Globus pallidus (tissue), 1 donor: ENCODE data around the gene DGKA.
"Not testable (repeated sequence)": the region's sequence is repeated elsewhere in the genome, so short reads cannot be mapped to it uniquely, and the experiment has no call there.

Experiments
- DNase-seq: peaks from one replicate; pipeline ENCODE4 v3.0.0-alpha.2; 2015; ENCODE audit warnings: low spot score

The DGKA gene

DNA sequence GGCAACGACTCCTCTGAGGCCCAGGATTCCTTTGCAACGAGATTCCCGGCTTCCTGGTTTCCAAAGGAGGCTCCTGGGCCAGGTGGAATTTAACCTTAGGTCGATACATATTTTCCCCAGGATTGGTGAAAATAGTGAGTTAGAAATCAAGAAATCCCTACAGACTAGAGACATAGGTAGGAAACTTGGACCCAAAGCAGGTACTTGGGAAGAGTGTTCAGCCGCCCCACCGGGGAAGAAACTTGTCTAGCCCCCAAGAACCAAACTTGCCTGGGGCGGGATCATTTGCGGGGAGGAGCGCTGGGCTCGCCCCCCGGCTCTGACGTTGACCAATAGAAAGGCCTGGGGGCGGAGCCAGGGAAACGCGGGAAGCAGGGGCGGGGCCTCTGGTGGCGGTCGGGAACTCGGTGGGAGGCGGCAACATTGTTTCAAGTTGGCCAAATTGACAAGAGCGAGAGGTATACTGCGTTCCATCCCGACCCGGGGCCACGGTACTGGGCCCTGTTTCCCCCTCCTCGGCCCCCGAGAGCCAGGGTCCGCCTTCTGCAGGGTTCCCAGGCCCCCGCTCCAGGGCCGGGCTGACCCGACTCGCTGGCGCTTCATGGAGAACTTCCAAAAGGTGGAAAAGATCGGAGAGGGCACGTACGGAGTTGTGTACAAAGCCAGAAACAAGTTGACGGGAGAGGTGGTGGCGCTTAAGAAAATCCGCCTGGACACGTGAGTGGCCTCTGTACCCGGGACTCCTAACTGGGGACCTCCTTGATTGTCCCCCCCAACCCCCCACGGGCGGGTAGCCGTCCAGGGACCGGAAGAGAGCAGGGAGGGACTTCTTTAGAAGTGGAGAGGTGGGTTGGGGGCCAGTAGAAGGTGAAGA is 35.7 kb downstream of the DGKA start, which contains the start of gene CDK2:
Gene CDK2, plus strand, starts transcription at position 423 of the 874 bp plus-strand sequence. Its CDS starts 179 bp downstream, at position 602.
- peak; percentile 82 for DNase-seq

DNA sequence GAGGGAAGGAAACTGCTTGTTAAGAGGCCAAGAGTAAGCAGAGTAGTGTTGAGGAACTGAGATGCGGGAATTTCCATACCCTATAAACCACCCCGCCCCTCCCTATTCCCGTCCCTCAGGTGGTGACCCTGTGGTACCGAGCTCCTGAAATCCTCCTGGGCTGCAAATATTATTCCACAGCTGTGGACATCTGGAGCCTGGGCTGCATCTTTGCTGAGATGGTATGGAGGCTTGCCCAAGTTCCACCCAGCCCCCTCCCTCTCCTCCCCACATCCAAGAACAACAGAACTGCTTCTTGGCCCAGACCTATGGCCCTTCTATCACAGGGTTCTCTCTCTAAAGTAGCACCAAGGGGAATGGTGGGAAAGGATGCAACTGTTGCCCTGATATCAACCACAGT is 38.4 kb downstream of the DGKA start:
- DNase-seq, result no peak

DNA sequence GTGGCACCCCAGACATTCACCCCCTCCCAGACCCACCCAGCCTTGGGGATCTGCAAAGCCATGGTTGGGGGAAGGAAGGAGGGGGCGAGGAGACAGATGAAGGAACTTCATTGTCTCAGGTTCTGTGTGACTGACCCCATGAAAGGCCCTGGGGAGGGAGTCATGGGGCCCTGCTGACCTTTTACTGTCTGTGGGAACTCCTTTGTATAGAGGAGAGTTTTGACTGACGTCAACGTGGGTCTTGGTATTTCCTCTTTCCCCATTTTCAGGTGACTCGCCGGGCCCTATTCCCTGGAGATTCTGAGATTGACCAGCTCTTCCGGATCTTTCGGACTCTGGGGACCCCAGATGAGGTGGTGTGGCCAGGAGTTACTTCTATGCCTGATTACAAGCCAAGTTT is 39.8 kb downstream of the DGKA start:
- DNase-seq, result no peak

DNA sequence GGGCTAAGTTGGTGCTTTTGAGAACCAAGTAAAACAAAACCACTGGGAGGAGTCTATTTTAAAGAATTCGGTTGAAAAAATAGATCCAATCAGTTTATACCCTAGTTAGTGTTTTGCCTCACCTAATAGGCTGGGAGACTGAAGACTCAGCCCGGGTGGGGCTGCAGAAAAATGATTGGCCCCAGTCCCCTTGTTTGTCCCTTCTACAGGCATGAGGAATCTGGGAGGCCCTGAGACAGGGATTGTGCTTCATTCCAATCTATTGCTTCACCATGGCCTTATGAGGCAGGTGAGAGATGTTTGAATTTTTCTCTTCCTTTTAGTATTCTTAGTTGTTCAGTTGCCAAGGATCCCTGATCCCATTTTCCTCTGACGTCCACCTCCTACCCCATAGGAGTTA is 41.1 kb downstream of the DGKA start:
- DNase-seq, result no peak

DNA sequence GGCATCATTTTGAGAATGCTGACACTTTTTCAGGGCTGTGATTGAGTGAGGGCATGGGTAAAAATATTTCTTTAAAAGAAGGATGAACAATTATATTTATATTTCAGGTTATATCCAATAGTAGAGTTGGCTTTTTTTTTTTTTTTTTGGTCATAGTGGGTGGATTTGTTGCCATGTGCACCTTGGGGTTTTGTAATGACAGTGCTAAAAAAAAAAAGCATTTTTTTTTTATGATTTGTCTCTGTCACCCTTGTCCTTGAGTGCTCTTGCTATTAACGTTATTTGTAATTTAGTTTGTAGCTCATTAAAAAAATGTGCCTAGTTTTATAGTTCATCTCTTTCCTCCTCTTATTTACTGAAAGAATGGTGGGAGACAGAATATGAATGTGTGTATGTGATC is 41.5 kb downstream of the DGKA start:
- DNase-seq, result no peak

DNA sequence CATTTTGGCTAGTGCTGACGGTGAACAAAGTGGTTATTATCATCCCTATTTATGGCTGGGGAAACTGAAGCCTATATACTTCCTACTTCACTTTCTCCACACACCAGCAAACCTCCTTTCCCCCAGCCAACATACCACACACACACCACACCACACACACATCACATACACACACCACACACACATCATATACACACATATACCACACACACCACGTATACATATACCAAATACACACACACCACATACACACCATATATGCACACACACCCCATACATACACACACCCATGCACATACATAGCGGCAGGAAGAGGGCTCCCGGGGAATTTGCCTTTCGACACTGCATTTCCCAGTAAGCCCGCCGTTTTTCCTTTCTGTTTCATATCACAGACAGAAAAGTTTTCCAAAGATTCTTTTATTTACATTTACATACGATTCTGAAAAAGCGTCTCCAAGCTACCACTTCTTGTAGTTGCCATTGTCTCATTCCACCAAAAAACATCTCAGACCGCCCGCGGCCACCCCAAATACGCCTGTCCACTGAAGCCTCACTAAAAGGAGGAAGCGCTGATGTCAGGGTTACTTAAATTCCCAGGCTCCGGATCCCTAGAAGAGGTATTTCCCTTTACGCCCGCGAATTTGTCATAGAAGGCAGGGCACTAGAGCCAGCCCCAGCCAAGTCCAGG is 42.1 kb downstream of the DGKA start:
- DNase-seq, result no peak

DNA sequence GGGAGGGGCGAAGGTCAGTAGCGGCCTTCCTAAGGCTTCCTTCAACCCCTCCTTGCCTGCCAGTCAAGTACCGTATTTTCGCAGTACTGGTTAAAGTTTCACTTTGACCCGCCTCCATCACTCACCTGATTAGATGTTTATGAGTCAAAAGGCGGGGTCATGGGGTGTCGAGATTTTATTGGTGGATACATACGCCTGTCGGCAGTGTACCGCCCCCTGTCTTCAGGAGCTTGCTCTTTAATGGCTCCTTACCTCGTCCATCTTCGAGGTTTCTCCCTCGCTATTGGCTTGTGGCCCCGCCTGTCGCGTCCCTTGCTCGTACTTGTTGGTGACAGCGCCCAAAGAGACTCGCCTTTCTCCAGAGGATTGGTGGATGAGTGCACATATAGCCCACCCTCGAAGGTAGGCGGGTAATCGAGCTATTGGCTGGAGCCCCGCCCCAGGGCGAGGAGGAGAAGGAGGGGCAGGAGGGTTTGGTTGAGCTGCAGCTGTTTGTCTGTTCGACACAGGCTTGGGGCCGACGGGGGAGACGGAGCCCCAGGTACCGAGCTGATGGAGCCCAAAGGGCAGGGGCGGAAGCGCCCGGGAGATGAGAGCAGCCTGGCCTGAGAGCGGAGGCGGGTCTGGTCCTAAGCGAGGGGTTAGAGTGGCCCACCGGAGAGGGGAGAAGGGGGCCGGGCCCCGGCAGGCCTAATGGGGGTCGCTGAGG is 42.8 kb downstream of the DGKA start, which contains the start of gene RAB5B:
Gene RAB5B, plus strand, starts transcription at position 480 of the 709 bp plus-strand sequence. CDS start 12,883 bp downstream, outside the sequence.
- peak; percentile 100 for DNase-seq

DNA sequence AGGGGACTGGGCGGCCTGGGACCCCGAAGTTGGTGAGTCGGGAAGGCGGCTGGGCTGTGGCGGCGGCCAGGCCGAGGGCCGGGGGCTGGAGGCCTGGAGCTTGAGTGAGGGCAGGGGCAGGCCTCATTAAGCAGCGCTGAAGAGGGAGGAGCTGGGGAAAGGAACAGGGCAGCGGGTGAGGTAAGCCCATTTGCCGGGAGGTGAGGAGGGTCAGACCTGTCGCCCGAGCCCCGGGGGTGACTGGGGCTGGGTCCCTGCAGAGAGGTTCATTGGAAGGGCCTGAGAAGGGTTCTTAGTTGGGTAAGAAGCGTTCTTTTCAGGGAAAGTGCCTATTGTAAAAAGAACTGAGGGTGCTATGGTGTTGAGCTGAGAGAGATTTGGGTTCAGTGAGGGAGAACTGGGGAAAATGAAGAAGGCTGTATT is 43.4 kb downstream of the DGKA start:
- DNase-seq, result no peak

DNA sequence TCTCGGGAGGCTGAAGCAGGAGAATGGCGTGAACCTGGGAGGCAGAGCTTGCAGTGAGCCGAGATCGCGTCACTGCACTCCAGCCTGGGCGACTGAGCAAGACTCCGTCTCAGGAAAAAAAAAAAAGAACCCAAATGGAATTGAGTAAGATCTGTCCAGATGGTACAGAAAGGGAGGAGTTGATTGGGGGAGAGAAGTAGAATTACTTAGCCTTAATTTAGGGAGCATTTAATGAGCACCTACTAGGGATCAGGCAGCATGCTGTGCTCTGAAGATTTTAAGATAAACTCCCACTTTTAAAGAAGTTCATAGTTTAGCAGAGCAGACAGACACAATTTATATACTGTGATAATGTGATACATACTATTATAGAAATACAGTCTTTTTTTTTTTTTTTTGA is 47.4 kb downstream of the DGKA start:
- no peak for DNase-seq

DNA sequence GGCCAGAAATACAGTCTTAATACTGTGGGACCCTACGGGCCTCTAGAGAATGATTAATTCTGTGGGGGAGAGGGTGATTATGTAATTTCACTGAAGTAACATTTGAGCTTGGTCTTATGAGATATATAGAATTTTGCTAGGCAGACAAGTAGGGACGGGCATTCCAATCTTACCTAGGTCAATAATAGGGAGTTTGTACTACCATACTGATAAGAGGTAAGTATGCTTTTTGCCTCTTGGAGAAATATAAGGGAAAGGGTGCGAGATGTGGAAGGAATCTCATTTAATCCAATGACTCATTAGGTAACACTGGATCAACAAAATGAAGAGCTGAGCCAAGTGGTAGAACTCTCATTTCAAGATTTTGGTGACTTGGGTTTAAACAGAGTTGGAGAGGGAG is 48.1 kb downstream of the DGKA start:
- DNase-seq, result no peak

DNA sequence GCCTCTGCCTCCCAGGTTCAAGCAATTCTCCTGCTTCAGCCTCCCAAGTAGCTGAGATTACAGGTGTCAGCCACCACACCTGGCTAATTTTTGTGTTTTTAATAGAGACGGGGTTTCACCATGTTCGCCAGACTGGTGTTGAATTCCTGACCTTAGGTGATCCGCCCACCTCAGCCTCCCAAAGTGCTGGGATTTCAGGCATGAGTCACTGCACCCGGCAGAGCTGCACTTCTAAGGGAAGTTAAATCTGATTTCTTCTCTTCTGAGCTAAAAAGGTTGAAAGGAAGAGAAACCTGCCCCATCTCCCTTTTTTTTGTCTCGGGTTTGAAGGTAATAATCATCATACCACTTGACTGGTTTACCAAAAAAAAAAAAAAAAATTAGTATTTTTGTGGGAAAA is 50.9 kb downstream of the DGKA start:
- DNase-seq, result not testable (repeated sequence)

DNA sequence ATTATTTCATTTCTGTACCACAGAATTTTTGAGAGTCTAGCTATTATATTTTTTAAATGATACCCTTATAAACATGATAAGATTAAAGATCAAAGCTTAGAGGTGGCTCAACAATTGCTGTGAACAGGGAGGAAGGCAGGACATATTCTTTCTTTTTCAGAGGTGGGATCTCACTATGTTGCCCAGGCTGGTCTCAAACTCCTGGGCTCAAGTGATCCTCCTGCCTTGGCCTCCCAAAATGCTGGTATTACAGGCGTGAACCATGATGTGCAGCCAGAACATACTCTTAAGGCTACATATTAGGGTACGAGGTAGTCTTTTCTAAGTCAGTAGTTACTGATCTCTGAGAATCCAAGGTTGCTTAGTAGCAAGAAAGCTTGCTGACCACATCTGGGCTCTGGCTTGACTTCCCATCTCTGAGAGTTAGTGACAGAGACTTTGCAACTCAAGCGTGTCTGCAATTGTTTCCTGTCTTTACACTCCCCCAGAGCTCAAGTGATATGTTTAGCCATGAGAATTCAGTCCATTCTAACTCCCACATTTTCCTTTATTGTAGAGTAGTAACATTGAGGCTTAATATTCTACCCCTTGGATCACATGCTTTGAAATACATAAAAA is 51.5 kb downstream of the DGKA start:
- no peak for DNase-seq

DNA sequence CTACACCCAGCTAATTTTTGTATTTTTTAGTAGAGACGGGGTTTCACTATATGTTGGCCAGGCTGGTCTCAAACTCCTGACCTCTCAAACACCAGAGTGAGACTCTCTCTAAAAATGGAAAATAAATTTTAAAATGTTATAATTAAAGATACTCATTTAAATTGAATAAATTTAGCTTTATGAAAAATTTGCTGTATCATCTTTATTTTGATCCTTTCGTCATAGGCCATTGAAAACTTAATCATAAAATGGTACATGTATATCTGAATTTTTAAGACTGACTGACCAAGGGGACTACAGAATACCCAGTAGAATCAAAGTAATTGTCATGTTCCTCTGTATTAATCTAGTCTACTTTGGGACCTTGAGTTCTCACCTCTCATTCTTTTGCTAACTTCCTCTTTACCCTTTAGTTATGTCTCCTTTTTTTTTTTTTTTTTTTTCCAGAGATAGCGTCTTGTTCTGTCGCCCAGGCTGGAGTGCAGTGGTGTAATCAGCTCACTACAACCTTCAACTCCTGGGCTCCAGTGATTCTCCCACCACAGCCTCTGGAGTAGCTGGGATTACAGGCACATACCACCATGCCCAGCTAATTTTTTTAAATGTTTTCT is 52.4 kb downstream of the DGKA start:
- DNase-seq, result no peak

DNA sequence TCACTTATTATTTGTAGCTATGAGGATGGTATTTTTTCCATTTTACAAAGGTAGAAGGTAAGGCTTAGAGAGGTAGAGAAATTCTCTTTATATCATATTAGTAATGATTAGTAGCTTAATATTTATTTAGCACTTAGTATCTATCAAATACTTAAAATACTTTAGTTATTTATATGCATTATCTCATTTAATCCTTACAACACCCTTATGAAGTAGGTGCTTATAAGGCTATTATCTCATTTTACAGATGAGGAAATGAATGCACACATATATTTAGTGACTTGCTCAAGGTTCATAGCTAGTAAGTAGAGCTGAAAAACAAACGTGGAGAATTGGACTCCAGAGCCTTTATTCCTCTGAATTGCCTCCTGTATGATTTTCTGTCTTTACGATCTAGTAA is 53.9 kb downstream of the DGKA start:
- DNase-seq, result no peak

DNA sequence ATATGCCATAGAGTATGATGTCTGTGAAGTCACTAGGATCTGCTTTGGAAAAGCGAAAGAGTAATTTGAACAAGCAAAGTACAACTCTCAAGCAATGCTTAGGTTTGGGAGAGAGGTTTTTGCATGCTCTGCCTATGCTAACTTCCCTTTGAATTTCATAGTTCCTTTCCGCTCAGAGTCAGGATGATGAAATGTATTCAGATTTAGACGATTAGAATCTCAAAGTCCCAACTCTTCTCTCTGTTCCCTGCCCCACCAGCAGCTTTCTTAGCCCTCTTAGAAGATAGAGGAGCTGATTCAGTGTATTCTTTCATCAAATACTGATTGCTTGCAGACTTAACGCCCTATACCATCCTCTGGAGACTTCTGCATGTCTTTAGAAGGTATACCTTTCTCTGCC is 54.4 kb downstream of the DGKA start:
- no peak for DNase-seq

DNA sequence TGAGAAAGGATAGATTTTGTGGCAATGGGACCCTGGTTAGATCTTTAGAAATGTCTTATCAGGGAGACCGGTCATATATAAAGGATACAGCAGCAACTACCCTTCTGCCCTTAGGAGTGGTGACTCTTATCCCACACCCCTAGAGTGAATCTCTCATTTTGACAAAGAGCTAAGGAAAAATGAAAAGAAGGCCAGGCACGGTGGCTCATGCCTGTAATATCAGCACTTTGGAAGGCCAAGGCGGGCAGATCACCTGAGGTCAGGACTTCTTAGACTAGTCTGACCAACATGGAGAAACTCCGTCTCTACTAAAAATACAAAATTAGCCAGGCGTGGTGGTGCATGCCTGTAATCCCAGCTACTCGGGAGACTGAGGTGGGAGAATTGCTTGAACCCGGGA is 55.0 kb downstream of the DGKA start:
- DNase-seq, result not testable (repeated sequence)

DNA sequence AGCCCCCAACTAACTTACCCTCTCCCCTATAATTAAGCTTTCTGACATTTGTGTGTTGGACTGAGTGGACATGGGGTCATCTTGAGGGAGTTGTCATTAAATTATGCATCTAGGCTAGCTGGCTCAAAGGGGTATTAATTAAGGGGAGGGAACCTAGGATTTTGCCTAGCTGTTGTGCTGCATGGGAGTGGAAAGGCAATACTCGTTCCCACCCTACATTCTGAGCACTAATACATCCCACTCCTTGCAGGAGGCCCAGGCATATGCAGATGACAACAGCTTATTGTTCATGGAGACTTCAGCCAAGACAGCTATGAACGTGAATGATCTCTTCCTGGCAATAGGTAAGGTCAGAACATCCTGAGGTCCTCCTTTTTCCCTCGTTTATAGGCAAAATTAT is 60.1 kb downstream of the DGKA start:
- no peak for DNase-seq

DNA sequence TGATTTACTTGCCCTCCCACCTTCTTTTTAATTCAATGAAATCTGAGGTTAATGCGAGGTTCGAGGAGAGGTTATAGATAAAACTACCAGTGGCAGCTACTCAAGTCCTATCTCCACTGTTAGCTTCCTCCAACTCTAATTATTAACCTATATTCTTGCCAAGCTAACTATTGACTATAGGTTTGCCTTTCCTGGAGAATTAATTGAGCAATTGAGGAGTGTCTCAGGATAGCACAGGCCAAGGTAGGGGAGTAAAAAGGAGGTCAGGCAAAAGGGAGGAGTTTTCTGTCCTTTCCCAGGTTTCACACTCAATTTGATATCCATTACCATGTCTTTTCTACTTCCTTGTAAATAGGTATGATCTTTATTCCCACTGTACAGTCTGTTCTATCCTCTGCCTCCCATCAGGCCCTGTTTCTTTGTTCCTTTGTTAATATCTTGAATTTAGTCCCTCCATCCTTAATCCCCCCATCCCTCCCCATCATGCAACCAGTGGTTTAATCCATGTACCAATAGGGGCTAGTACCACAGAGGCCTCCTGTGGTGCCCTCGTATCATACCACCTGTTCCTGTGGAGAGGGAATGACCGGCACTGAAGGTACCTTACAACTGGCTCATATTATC is 62.4 kb downstream of the DGKA start:
- DNase-seq, result no peak

DNA sequence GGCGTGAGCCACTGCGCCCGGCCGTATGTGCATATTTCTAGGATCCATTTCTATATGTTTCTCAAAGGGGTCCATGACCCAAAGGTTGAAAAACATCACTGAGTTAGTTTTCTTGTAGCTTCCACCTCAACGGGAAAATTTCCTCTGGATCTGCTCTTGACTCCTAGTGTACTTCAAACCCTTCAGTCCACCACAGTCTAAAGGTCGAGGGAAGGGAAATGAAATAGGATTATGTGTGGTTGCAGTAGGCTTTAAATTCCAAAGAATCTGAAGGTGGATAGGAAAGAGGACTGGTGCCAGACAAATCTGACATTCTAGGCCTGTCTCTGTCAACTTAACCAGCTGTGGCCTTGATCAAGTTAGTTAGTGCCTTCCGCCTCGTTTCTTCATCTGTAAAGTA is 64.4 kb downstream of the DGKA start:
- DNase-seq, result no peak

DNA sequence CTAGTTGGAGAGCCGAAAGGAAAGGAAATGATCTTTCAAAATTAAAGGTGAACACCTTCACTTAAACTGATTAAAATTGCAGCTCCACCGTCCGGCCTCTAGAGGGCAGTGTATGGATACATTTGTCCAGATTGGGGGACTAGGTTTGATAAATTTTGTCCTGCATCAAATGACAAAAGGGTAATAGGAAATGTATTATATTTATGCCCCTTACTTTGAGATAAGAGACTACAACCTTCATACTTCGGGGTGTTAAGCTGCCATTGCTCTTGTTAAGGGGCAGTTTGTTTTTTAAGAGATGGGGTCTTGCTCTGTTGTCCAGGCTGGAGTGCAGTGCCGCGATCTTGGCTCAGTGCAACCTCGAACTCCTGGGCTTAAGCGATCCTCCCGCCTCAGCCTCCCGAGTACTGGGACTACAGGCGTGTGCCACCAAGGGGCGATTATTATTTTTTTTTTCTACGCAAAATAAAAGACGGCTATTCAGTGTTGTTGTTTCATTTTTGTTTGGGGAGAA is 65.3 kb downstream of the DGKA start:
- DNase-seq, result peak; percentile 61
